ENCODE data around the gene ABCC4.

The ABCC4 gene, protein sequence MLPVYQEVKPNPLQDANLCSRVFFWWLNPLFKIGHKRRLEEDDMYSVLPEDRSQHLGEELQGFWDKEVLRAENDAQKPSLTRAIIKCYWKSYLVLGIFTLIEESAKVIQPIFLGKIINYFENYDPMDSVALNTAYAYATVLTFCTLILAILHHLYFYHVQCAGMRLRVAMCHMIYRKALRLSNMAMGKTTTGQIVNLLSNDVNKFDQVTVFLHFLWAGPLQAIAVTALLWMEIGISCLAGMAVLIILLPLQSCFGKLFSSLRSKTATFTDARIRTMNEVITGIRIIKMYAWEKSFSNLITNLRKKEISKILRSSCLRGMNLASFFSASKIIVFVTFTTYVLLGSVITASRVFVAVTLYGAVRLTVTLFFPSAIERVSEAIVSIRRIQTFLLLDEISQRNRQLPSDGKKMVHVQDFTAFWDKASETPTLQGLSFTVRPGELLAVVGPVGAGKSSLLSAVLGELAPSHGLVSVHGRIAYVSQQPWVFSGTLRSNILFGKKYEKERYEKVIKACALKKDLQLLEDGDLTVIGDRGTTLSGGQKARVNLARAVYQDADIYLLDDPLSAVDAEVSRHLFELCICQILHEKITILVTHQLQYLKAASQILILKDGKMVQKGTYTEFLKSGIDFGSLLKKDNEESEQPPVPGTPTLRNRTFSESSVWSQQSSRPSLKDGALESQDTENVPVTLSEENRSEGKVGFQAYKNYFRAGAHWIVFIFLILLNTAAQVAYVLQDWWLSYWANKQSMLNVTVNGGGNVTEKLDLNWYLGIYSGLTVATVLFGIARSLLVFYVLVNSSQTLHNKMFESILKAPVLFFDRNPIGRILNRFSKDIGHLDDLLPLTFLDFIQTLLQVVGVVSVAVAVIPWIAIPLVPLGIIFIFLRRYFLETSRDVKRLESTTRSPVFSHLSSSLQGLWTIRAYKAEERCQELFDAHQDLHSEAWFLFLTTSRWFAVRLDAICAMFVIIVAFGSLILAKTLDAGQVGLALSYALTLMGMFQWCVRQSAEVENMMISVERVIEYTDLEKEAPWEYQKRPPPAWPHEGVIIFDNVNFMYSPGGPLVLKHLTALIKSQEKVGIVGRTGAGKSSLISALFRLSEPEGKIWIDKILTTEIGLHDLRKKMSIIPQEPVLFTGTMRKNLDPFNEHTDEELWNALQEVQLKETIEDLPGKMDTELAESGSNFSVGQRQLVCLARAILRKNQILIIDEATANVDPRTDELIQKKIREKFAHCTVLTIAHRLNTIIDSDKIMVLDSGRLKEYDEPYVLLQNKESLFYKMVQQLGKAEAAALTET (N-terminal part only)

GRCh38 chr13:95301183-95301967 lies at the start of gene ABCC4:
TSS of gene ABCC4 (minus strand) at chr13:95301451. CDS start at chr13:95301314, 137 bp downstream.
- FAIRE-seq (no peak), DNase-seq (ENCODE audit: insufficient read length, low spot score) (peak; percentile 51)

GRCh38 chr13:95349267-95349666 lies 48.0 kb upstream of the ABCC4 start:
- FAIRE-seq (no peak), DNase-seq (ENCODE audit: insufficient read length, low spot score) (no peak)

DNA sequence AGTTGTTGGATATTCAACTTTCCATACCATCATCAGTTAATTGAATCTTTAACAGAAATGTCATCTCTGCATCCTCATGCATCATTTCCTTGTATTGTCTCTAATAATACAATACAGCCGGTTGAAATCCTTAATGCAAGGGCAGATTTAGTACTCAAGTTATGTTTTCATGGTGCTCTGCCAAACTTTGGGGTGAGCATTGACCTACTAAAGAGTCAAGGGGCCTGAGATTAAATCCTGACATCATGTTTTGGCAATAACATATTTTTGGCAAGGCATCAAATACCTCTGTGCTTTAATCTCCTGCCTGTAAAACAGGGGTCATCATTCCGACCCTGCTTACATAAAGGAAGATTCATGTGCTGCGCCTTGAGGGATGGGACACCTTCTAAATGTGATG lies 42.7 kb upstream of the ABCC4 start:
- FAIRE-seq (no peak), DNase-seq (ENCODE audit: insufficient read length, low spot score) (no peak)

DNA sequence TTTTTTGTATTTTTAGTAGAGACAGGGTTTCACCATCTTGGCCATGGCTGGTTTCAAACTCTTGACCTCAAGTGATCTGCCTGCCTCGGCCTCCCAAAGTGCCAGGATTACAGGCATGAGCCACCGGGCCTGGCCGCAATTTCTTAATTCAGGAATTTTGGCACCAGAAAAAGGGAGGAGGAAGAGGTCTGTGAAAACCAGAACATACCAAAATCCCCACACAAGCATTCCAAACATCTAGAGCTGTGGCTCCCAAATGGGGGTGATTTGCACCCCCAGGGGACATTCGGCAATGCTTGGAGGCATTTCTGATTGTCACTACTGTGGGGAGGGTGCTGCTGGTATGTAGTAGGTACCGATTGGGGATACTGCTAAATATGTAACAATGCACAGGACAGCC lies 40.2 kb upstream of the ABCC4 start:
- FAIRE-seq (no peak), DNase-seq (ENCODE audit: insufficient read length, low spot score) (no peak)

- DNase-seq (ENCODE audit: insufficient read length, low spot score) (no peak), FAIRE-seq (no peak)
Measured at GRCh38 chr13:95338905-95339304, 37.7 kb upstream of the ABCC4 start.

- no peak for DNase-seq (ENCODE audit: insufficient read length, low spot score)
- no peak for FAIRE-seq
Measured at GRCh38 chr13:95337597-95337996, 36.3 kb upstream of the ABCC4 start.

- no peak for FAIRE-seq
Measured at GRCh38 chr13:95335667-95336066, 34.4 kb upstream of the ABCC4 start.

DNA sequence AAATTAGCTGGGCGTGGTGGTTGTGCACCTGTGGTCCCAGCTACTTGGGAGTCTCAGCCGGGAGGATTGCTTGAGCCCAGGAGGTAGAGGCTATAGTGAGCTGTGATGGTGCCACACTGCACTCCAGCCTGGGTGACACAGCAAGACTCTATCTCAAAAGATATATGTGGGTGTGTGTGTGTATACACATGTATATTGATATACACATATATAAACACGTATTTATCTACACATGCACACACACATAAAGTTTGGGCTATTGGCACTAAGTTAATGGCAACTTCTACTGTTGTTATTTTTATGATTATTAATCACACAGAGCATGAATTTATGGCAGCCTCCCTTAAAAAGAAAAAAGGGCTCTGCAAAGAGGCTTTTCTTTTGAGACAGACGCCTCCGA lies 27.1 kb upstream of the ABCC4 start:
- no peak for DNase-seq (ENCODE audit: insufficient read length, low spot score)
- FAIRE-seq = no peak

More at GRCh38 chr13:95335667-95336066, 34.4 kb upstream of the ABCC4 start:
- peak; percentile 13 for DNase-seq (ENCODE audit: insufficient read length, low spot score)

DNA sequence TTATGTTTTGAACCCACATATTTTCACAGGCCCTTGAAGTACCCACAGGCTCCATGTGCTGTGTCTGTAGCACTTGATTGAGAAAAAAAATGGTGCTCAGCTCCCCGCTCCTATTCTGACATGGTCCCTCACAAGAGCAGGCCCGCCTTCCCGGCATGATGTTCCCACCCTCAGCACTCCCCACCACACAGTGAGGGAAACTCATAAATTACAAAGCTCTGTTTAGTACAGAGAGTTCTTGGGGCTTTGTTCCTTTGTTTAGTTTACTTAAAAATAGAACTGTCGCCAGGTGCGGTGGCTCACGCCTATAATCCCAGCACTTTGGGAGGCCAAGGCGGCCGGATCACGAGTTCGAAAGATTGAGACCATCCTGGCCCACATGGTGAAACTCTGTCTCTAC lies 25.9 kb upstream of the ABCC4 start:
- no peak for FAIRE-seq

DNA sequence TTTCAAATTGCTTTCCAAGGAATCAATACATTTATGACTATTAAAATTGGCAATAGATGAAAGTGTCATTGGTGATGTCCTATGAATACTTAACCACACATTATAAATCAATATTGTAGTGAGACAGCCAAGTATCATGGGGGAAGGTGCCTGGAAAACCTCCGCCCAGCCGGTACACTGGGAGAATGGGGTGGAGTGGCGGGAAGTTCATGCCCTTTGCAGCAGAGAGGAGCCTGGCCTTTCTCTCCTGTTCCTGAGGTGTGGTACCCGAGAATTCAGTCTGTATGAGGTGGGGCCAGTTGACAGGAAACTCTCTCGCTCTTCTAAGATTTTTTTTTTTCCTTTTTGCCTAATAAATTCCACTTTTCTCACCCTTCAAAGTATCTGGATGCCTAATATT lies 25.4 kb upstream of the ABCC4 start:
- FAIRE-seq (no peak), DNase-seq (ENCODE audit: insufficient read length, low spot score) (no peak)

More for the DNA sequence above, 25.9 kb upstream of the ABCC4 start:
- DNase-seq (ENCODE audit: insufficient read length, low spot score) = no peak

GRCh38 chr13:95325485-95325884 lies 24.2 kb upstream of the ABCC4 start:
- FAIRE-seq (no peak), DNase-seq (ENCODE audit: insufficient read length, low spot score) (no peak)

DNA sequence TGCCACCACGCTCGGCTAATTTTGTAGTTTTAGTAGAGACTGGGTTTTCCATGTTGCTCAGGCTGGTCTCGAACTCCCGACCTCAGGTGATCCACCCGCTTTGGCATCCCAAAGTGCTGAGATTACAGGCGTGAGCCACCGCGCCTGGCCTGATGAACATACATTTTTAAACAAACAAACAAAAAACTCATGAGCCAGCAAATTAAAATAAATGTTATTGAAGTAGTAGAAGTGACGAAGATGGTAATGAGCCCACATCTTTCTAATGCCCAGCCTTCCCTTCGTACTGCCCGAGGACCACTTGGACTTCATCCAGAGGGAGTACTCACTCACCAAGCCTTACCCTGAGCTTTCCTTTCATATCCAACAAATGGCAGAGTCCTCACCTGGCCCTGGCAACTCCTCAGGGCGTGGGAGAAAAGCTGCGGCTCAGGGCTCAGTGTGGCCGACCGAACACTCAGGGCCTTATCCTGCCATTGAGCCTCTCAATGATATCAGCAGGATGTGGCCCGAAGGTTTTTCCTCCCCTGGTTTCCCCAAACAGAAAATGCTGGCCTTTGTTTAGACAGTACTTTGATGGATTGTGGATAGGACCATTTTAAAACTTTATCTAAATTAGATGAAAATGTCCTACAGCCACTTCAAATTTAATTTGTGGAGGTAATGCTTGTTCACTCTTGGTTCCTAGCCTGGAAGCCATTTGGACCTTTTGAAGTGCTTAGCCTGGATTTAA lies 22.8 kb upstream of the ABCC4 start:
- FAIRE-seq (no peak), DNase-seq (ENCODE audit: insufficient read length, low spot score) (no peak)

DNA sequence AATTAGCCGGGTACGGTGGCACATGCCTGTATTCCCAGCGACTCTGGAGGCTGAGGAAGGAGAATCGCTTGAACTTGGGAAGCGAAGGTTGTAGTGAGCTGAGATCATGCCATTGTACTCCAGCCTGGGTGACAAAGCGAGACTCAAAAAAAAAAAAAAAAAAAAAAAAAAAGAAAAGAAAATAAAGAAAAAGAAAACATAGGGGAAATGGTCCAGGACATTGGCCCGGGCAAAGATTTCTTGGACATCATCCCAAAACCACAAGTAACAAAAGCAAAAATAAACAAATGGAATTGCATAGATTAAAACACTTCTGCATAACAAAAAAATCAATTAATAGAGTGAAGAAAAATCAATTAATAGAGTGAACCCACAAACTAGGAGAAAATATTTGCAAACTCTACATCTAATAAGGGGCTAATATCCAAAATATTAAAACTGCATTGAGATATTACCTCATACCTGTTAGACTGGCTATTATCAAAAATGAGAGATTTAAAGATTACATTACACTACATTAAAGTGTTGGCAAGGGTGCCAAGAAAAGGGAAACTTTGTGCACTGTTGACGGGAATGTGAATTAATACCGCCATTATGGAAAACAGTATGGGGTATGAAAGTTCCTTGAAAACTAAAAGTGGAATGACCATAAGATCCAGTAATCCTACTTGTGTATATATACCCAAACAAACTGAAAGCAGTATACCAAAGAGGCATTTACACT lies 18.5 kb upstream of the ABCC4 start:
- FAIRE-seq (no peak), DNase-seq (ENCODE audit: insufficient read length, low spot score) (no peak)

DNA sequence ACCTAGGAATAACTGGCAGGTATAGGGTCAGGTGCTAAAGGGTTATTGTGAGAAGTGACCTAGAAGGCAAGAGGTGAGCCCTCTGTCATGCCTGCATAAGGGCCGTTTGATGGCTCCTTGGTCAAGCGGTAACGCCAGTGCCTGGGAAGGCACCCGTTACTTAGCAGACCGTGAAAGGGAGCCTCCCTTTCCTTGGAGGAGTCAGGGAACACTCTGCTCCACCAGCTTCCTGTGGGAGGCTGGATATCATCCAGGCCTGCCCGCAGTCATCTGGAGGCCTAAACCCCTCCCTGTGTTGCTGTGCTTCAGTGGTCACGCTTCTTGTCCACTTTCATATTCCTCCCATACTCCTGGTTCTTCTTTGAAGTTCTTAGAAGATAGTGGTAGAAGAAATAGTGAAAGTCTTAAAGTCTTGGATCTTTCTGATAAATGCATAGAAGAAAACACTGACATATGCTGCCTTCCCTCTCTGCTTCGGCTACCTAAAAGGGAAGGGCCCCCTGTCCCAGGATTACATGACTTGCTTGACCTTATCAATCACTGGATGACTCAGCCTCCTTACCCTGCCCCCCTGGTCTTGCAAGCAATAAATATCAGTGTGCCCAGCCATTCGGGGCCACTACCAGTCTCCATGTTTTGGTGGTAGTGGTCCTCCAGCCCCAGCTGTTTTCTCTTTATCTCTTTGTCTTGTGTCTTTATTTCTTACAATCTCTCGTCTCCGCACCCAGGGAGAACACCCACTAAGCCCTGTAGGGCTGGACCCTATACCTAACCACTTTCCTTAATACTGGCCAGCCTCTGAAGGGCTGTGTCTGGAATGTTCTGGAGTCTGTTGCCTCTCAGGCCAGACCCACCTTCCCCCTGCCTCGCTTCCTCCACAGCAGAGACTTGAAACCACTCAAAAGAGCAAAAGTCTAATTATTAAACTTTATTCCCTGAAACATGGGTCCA lies 16.1 kb upstream of the ABCC4 start:
- no peak for FAIRE-seq
- DNase-seq (ENCODE audit: insufficient read length, low spot score) = no peak

DNA sequence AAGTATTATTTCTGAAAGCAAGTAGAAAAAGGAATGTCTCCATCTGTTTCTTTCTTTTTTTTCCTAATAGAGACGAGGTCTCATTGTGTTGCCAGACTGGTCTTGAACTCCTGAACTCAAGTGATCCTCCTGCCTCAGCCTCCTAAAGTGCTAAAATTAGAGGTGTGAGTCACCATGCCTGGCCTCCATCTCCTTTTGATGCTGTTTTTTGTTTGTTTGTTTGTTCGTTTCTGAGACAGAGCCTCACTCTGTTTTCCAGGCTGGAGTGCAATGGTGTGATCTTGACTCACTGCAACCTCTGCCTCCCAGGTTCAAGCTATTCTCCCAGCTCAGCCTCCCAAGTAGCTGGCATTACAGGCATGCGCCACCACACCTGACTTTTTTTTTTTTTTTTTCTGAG lies 14.5 kb upstream of the ABCC4 start:
- DNase-seq (ENCODE audit: insufficient read length, low spot score) (no peak), FAIRE-seq (no peak)

GRCh38 chr13:95307507-95307906 lies 6.3 kb upstream of the ABCC4 start:
- DNase-seq (ENCODE audit: insufficient read length, low spot score) (no peak), FAIRE-seq (no peak)

DNA sequence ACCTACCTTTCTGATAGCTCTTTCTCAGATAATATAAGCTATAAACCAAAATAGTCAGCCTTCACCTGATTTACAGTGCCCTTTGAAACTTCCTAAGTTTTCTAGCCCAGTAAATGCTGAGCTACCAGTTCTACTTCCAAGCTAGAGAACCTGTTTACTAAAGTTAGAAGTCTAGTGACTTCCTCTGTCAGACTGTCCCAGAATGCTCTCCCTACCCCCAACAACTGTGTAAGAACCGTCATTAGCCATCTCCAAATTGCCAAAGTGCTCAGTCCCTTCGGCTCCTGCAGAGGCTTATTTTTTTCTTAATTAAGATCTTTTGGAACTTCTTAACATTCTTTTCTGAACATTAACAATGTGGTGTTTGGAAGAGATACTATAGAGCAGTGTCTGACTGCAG lies 3.2 kb upstream of the ABCC4 start:
- no peak for FAIRE-seq
- no peak for DNase-seq (ENCODE audit: insufficient read length, low spot score)

GRCh38 chr13:95301968-95302393 lies 730 bp upstream of the ABCC4 start:
- FAIRE-seq (no peak), DNase-seq (ENCODE audit: insufficient read length, low spot score) (no peak)
